ENCODE results near the gene UBASH3A.

Gene UBASH3A

GRCh38 chr21:42475036-42475435 lies 71.3 kb downstream of the UBASH3A start:
- CTCF ChIA-PET, result interaction anchor here (0.8 to 3.4 kb wide), 5 partner anchors 10 to 63 kb away, joined by 3 to 11 read pairs (median 3); partner anchors contain the start of gene RSPH1

GRCh38 chr21:42475526-42476387 lies 72.1 kb downstream of the UBASH3A start:
- ChIA-PET POLR2A (no interaction called here), CTCF (interaction anchor here (0.8 to 3.4 kb wide), 5 partner anchors 10 to 62 kb away, joined by 3 to 11 read pairs (median 3); partner anchors contain the start of gene RSPH1)
- 93% methylated on average over 17 of the region's 18 CpGs for WGBS (ENCODE audit: insufficient coverage)

More at GRCh38 chr21:42475036-42475435, 71.3 kb downstream of the UBASH3A start:
- Histone ChIP-seq H3K27ac (ENCODE audit: insufficient read depth in 1 of 2, low read depth in 1 of 2, low read length in 2 of 2, poor library complexity in 1 of 2, severe bottlenecking in 2 of 2) (peak overlapping the region in 1 of 2 experiments; percentile 25), H3K36me3 (ENCODE audit: control insufficient read depth in 4 of 4, insufficient read depth in 4 of 4, low read length in 3 of 4) (no peaks in the 10 kb centered on the region), H3K27me3 (replicated peaks in 2 of 5; ENCODE audit: control insufficient read depth in 4 of 5, insufficient read depth in 5 of 5, low read length in 4 of 5) (no peaks in the 10 kb centered on the region), H3K9me3 (ENCODE audit: control extremely low read depth in 1 of 5, control insufficient read depth in 4 of 5, insufficient read depth in 2 of 5, low read depth in 1 of 5, low read length in 4 of 5) (no peaks in the 10 kb centered on the region), H3K4me3 (ENCODE audit: control insufficient read depth in 1 of 7, extremely low read depth in 1 of 7, insufficient read depth in 4 of 7, low read depth in 2 of 7, low read length in 6 of 7) (no peak overlapping the region), H3K4me1 (ENCODE audit: control extremely low read depth in 1 of 4, control insufficient read depth in 4 of 4, insufficient read depth in 4 of 4, low read length in 3 of 4) (peaks cover 0 to 13% (median 12%) of the 10 kb centered on the region in 4 experiments)
- DNase-seq, result no peak
- 94% methylated on average over 3 of the region's 7 CpGs for WGBS (ENCODE audit: insufficient coverage)
- POLR2A ChIA-PET, result no interaction called here

GRCh38 chr21:42476388-42477331 lies 73.0 kb downstream of the UBASH3A start:
- 94% methylated on average over 12 of the region's 25 CpGs for WGBS (ENCODE audit: insufficient coverage)
- POLR2A ChIA-PET, result no interaction called here

More at GRCh38 chr21:42475526-42476387, 72.1 kb downstream of the UBASH3A start:
- H3K4me3 ChIP-seq (ENCODE audit: control insufficient read depth in 1 of 7, extremely low read depth in 1 of 7, insufficient read depth in 4 of 7, low read depth in 2 of 7, low read length in 6 of 7), result no peak overlapping the region
- DNase-seq, result no peak
- H3K4me1 ChIP-seq (ENCODE audit: control extremely low read depth in 1 of 4, control insufficient read depth in 4 of 4, insufficient read depth in 4 of 4, low read length in 3 of 4), result peaks cover 0 to 13% (median 12%) of the 10 kb centered on the region in 4 experiments
- H3K27ac ChIP-seq (ENCODE audit: insufficient read depth in 1 of 2, low read depth in 1 of 2, low read length in 2 of 2, poor library complexity in 1 of 2, severe bottlenecking in 2 of 2), result no peak overlapping the region
- no peaks in the 10 kb centered on the region for H3K27me3 ChIP-seq (replicated peaks in 2 of 5; ENCODE audit: control insufficient read depth in 4 of 5, insufficient read depth in 5 of 5, low read length in 4 of 5)
- no peaks in the 10 kb centered on the region for H3K36me3 ChIP-seq (ENCODE audit: control insufficient read depth in 4 of 4, insufficient read depth in 4 of 4, low read length in 3 of 4)
- no peaks in the 10 kb centered on the region for H3K9me3 ChIP-seq (ENCODE audit: control extremely low read depth in 1 of 5, control insufficient read depth in 4 of 5, insufficient read depth in 2 of 5, low read depth in 1 of 5, low read length in 4 of 5)

GRCh38 chr21:42478504-42478903 lies 74.8 kb downstream of the UBASH3A start:
- 91% methylated on average over 7 of the region's 7 CpGs for WGBS (ENCODE audit: insufficient coverage)
- H3K4me1 ChIP-seq (ENCODE audit: control extremely low read depth in 1 of 4, control insufficient read depth in 4 of 4, insufficient read depth in 4 of 4, low read length in 3 of 4), result peaks cover 0 to 12% (median 11%) of the 10 kb centered on the region in 4 experiments
- H3K27me3 ChIP-seq (replicated peaks in 2 of 5; ENCODE audit: control insufficient read depth in 4 of 5, insufficient read depth in 5 of 5, low read length in 4 of 5), result no peaks in the 10 kb centered on the region
- no peak for DNase-seq
- no peaks in the 10 kb centered on the region for H3K9me3 ChIP-seq (ENCODE audit: control extremely low read depth in 1 of 5, control insufficient read depth in 4 of 5, insufficient read depth in 2 of 5, low read depth in 1 of 5, low read length in 4 of 5)
- no peaks in the 10 kb centered on the region for H3K36me3 ChIP-seq (ENCODE audit: control insufficient read depth in 4 of 4, insufficient read depth in 4 of 4, low read length in 3 of 4)
- H3K27ac ChIP-seq (ENCODE audit: insufficient read depth in 1 of 2, low read depth in 1 of 2, low read length in 2 of 2, poor library complexity in 1 of 2, severe bottlenecking in 2 of 2), result no peak overlapping the region
- POLR2A ChIA-PET, result interaction anchor here (1.2 kb wide), 1 partner anchor 11 kb away, joined by 3 read pairs; no protein-coding TSS in a partner anchor
- no peak overlapping the region for H3K4me3 ChIP-seq (ENCODE audit: control insufficient read depth in 1 of 7, extremely low read depth in 1 of 7, insufficient read depth in 4 of 7, low read depth in 2 of 7, low read length in 6 of 7)
- CTCF ChIA-PET, result interaction anchor here (1.6 to 3.5 kb wide), 3 partner anchors 9 to 24 kb away, joined by 4 to 18 read pairs (median 7); no protein-coding TSS in a partner anchor

More at GRCh38 chr21:42476388-42477331, 73.0 kb downstream of the UBASH3A start:
- CTCF ChIA-PET, result interaction anchor here (1.1 to 3.5 kb wide), 5 partner anchors 8 to 62 kb away, joined by 3 to 18 read pairs (median 5); no protein-coding TSS in a partner anchor
- no peaks in the 10 kb centered on the region for H3K9me3 ChIP-seq (ENCODE audit: control extremely low read depth in 1 of 5, control insufficient read depth in 4 of 5, insufficient read depth in 2 of 5, low read depth in 1 of 5, low read length in 4 of 5)
- H3K27ac ChIP-seq (ENCODE audit: insufficient read depth in 1 of 2, low read depth in 1 of 2, low read length in 2 of 2, poor library complexity in 1 of 2, severe bottlenecking in 2 of 2), result no peak overlapping the region
- H3K4me3 ChIP-seq (ENCODE audit: control insufficient read depth in 1 of 7, extremely low read depth in 1 of 7, insufficient read depth in 4 of 7, low read depth in 2 of 7, low read length in 6 of 7), result no peak overlapping the region
- H3K27me3 ChIP-seq (replicated peaks in 2 of 5; ENCODE audit: control insufficient read depth in 4 of 5, insufficient read depth in 5 of 5, low read length in 4 of 5), result no peaks in the 10 kb centered on the region
- H3K36me3 ChIP-seq (ENCODE audit: control insufficient read depth in 4 of 4, insufficient read depth in 4 of 4, low read length in 3 of 4), result no peaks in the 10 kb centered on the region
- no peak for DNase-seq
- peaks cover 0 to 13% (median 12%) of the 10 kb centered on the region in 4 experiments for H3K4me1 ChIP-seq (ENCODE audit: control extremely low read depth in 1 of 4, control insufficient read depth in 4 of 4, insufficient read depth in 4 of 4, low read length in 3 of 4)

GRCh38 chr21:42479582-42479981 lies 75.9 kb downstream of the UBASH3A start:
- ChIA-PET POLR2A (interaction anchor here (0.7 kb wide), 1 partner anchor 57 kb away, joined by 5 read pairs; no protein-coding TSS in a partner anchor), CTCF (interaction anchor here (1.6 to 3.5 kb wide), 2 partner anchors 11 to 25 kb away, joined by 4 to 18 read pairs; no protein-coding TSS in a partner anchor)
- H3K9me3 ChIP-seq (ENCODE audit: control extremely low read depth in 1 of 5, control insufficient read depth in 4 of 5, insufficient read depth in 2 of 5, low read depth in 1 of 5, low read length in 4 of 5), result no peaks in the 10 kb centered on the region
- H3K4me3 ChIP-seq (ENCODE audit: control insufficient read depth in 1 of 7, extremely low read depth in 1 of 7, insufficient read depth in 4 of 7, low read depth in 2 of 7, low read length in 6 of 7), result no peak overlapping the region
- 96% methylated on average over 5 of the region's 5 CpGs for WGBS (ENCODE audit: insufficient coverage)
- no peak overlapping the region for H3K27ac ChIP-seq (ENCODE audit: insufficient read depth in 1 of 2, low read depth in 1 of 2, low read length in 2 of 2, poor library complexity in 1 of 2, severe bottlenecking in 2 of 2)
- no peaks in the 10 kb centered on the region for H3K36me3 ChIP-seq (ENCODE audit: control insufficient read depth in 4 of 4, insufficient read depth in 4 of 4, low read length in 3 of 4)
- H3K27me3 ChIP-seq (replicated peaks in 2 of 5; ENCODE audit: control insufficient read depth in 4 of 5, insufficient read depth in 5 of 5, low read length in 4 of 5), result no peaks in the 10 kb centered on the region
- H3K4me1 ChIP-seq (ENCODE audit: control extremely low read depth in 1 of 4, control insufficient read depth in 4 of 4, insufficient read depth in 4 of 4, low read length in 3 of 4), result peaks cover under 1 to 13% (median 5%) of the 10 kb centered on the region in 4 experiments
- no peak for DNase-seq

GRCh38 chr21:42480736-42481135 lies 77.0 kb downstream of the UBASH3A start:
- Histone ChIP-seq H3K36me3 (ENCODE audit: control insufficient read depth in 4 of 4, insufficient read depth in 4 of 4, low read length in 3 of 4) (no peaks in the 10 kb centered on the region), H3K27me3 (replicated peaks in 2 of 5; ENCODE audit: control insufficient read depth in 4 of 5, insufficient read depth in 5 of 5, low read length in 4 of 5) (no peaks in the 10 kb centered on the region), H3K9me3 (ENCODE audit: control extremely low read depth in 1 of 5, control insufficient read depth in 4 of 5, insufficient read depth in 2 of 5, low read depth in 1 of 5, low read length in 4 of 5) (no peaks in the 10 kb centered on the region), H3K4me3 (ENCODE audit: control insufficient read depth in 1 of 7, extremely low read depth in 1 of 7, insufficient read depth in 4 of 7, low read depth in 2 of 7, low read length in 6 of 7) (no peak overlapping the region), H3K4me1 (ENCODE audit: control extremely low read depth in 1 of 4, control insufficient read depth in 4 of 4, insufficient read depth in 4 of 4, low read length in 3 of 4) (peaks cover 9 to 23% (median 12%) of the 10 kb centered on the region in 4 experiments), H3K27ac (ENCODE audit: insufficient read depth in 1 of 2, low read depth in 1 of 2, low read length in 2 of 2, poor library complexity in 1 of 2, severe bottlenecking in 2 of 2) (no peak overlapping the region)
- POLR2A ChIA-PET, result no interaction called here
- 100% methylated on average over 6 of the region's 10 CpGs for WGBS (ENCODE audit: insufficient coverage)
- DNase-seq, result no peak
- CTCF ChIA-PET, result interaction anchor here (1.7 to 2.0 kb wide), 2 partner anchors 13 to 58 kb away, joined by 3 to 9 read pairs; no protein-coding TSS in a partner anchor

All from common myeloid progenitor, CD34-positive (primary cell).